Fibroblast of the conjunctiva (primary cell): ENCODE data around the gene VASN.
A peak's percentile ranks its signal among the peaks of the same experiment; 100 is the strongest.
"Not testable (repeated sequence)": the region's sequence is repeated elsewhere in the genome, so short reads cannot be mapped to it uniquely, and the experiment has no call there.

ENCODE experiments used
- DNase-seq: peaks from one replicate; pipeline ENCODE4 v3.0.0-alpha.2; 2010; ENCODE audit warnings: low read depth

Gene VASN

GRCh38 chr16:4371357-4372000 lies at the start of gene VASN:
Gene VASN, plus strand, starts transcription at chr16:4371848. Its CDS starts 9,030 bp downstream, at chr16:4380878.
- no peak for DNase-seq

GRCh38 chr16:4322121-4323052 lies 49.3 kb upstream of the VASN start:
- no peak for DNase-seq

- no peak for DNase-seq
Observed at GRCh38 chr16:4323071-4323844, 48.4 kb upstream of the VASN start.

GRCh38 chr16:4323845-4324488 lies 47.7 kb upstream of the VASN start:
- DNase-seq, result no peak

GRCh38 chr16:4324492-4325252 lies 47.0 kb upstream of the VASN start:
- DNase-seq, result no peak

GRCh38 chr16:4325253-4325758 lies 46.3 kb upstream of the VASN start:
- DNase-seq, result no peak

- DNase-seq, result no peak
Observed at GRCh38 chr16:4327386-4328045, 44.1 kb upstream of the VASN start.

GRCh38 chr16:4328046-4328781 lies 43.4 kb upstream of the VASN start:
- DNase-seq, result peak; percentile 55

- DNase-seq, result no peak
Observed at GRCh38 chr16:4328782-4329775, 42.6 kb upstream of the VASN start.

GRCh38 chr16:4330277-4330874 lies 41.3 kb upstream of the VASN start:
- peak; percentile 49 for DNase-seq

GRCh38 chr16:4332083-4332482 lies 39.6 kb upstream of the VASN start:
- DNase-seq, result no peak

GRCh38 chr16:4332623-4333307 lies 38.9 kb upstream of the VASN start:
- no peak for DNase-seq

GRCh38 chr16:4333308-4333638 lies 38.4 kb upstream of the VASN start:
- DNase-seq, result no peak

- DNase-seq, result not testable (repeated sequence)
Observed at GRCh38 chr16:4333714-4334113, 37.9 kb upstream of the VASN start.

GRCh38 chr16:4334724-4335495 lies 36.7 kb upstream of the VASN start:
- DNase-seq, result no peak

- DNase-seq, result no peak
Observed at GRCh38 chr16:4336701-4337539, 34.7 kb upstream of the VASN start.
